ENCODE measurements around the gene RFFL.

DNA sequence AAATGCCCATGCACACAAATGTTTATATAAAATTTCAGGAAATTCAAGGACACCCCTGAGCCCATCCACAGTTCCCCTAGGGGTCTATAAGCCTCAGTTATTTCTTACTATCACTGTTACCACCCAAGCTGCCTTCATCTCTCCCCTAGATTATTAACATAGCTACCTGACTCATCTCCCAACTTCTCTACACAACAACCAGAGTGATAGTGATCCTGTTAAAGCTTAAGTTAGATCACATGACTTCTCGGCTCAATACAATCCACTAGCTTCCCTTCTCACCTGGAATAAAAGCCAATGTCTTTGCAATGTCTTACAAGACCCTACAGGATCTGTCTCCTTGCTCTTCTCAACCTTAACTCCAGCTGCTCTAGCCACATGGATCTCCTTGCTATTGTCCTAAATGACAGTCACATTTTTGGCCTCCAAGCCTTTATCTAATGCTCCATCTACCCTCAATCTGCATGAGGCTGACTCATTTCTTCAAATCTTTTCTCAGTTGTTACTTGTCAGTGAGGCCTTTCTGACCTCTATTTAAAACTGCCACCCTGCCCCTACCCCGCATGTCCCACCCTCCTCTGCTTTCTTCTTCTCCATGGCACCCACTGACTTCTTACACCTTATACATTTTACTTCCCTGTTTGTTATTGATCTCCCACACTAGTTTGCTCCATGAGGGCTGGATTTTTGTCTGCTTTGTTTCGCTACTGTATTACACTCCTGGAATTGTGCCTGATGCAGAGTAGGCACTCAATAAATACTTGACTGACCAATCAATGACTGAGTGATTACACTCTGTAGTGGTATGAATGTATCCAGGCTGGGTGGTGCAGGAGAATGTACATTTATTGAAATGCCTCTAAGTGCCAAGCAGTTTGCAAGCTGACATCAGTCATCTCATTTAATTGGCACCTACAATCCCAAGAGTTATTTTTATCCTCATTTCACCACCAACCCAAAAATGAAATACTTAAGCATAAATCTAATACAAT lies 88.4 kb downstream of the RFFL start:
- TF ChIP-seq, protein P1, sequence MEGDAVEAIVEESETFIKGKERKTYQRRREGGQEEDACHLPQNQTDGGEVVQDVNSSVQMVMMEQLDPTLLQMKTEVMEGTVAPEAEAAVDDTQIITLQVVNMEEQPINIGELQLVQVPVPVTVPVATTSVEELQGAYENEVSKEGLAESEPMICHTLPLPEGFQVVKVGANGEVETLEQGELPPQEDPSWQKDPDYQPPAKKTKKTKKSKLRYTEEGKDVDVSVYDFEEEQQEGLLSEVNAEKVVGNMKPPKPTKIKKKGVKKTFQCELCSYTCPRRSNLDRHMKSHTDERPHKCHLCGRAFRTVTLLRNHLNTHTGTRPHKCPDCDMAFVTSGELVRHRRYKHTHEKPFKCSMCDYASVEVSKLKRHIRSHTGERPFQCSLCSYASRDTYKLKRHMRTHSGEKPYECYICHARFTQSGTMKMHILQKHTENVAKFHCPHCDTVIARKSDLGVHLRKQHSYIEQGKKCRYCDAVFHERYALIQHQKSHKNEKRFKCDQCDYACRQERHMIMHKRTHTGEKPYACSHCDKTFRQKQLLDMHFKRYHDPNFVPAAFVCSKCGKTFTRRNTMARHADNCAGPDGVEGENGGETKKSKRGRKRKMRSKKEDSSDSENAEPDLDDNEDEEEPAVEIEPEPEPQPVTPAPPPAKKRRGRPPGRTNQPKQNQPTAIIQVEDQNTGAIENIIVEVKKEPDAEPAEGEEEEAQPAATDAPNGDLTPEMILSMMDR (IDR thresholded peaks at IDR 0.05), result no peak
- TF ChIP-seq POLR2A (IDR thresholded peaks at IDR 0.05), result no peak

Measured in uterus (tissue), 2 donors.